Natural killer cell (primary cell): Measurements from ENCODE around the gene MYH15. TPM values are rescaled to one million over a fixed set of nuclear protein-coding genes. Genes with fewer than 3 reads are reported as not detected.

Experiments
- ATAC-seq, 3 donors: fragments of 150-1000 bp in 2 of 3; fragments of 200-7000 bp in 1 of 3; cut with Tn5 transposase; 1 replicate in 1 of 3; 2 replicates in 2 of 3; pipeline ENCODE4 v1.10.0; 2021; ENCODE audit warnings: mild to moderate bottlenecking in 2 of 3, moderate library complexity in 2 of 3
- DNase-seq, 2 donors: peaks; one replicate each; pipeline versions ENCODE4 v3.0.0 to v3.0.0-alpha.2; 2013 to 2021; ENCODE audit warnings: mixed read lengths in 1 of 2
- H3K27ac ChIP-seq: one replicate; pipeline ENCODE4 v1.5.1; 2013; ENCODE audit warnings: mild to moderate bottlenecking, low read length
- H3K27me3 ChIP-seq: one replicate; pipeline ENCODE4 v1.6.1; 2013; ENCODE audit warnings: low read length; ENCODE audit not compliant: control insufficient read depth, insufficient read depth
- H3K36me3 ChIP-seq: one replicate; pipeline ENCODE4 v1.6.1; 2013; ENCODE audit warnings: low read length; ENCODE audit not compliant: control insufficient read depth, insufficient read depth
- H3K4me1 ChIP-seq: one replicate; pipeline ENCODE4 v1.6.1; 2013; ENCODE audit warnings: low read length; ENCODE audit not compliant: control insufficient read depth, insufficient read depth
- H3K4me3 ChIP-seq: one replicate; pipeline ENCODE4 v1.5.1; 2013; ENCODE audit warnings: low read length
- H3K9me3 ChIP-seq: one replicate; pipeline ENCODE4 v1.6.1; 2013; ENCODE audit warnings: low read length; ENCODE audit not compliant: control insufficient read depth, insufficient read depth
- H3K27ac Mint-ChIP-seq, 2 donors: one replicate each; pipeline ENCODE4 v1.8.0; 2022; ENCODE audit warnings: mild to moderate bottlenecking in 2 of 2, mixed read lengths in 2 of 2, moderate library complexity in 1 of 2
- H3K27me3 Mint-ChIP-seq, 2 donors: one replicate each; pipeline ENCODE4 v1.8.0; 2022; ENCODE audit warnings: low read depth in 2 of 2, mixed read lengths in 2 of 2
- H3K36me3 Mint-ChIP-seq: one replicate; pipeline ENCODE4 v1.8.0; 2022; ENCODE audit warnings: mixed read lengths
- H3K4me1 Mint-ChIP-seq, 2 donors: one replicate each; pipeline ENCODE4 v1.8.0; 2022; ENCODE audit warnings: mixed read lengths in 2 of 2
- H3K4me3 Mint-ChIP-seq: one replicate; pipeline ENCODE4 v1.8.0; 2022; ENCODE audit warnings: mild to moderate bottlenecking, moderate library complexity, mixed read lengths
- H3K9me3 Mint-ChIP-seq, 2 donors: one replicate each; pipeline ENCODE4 v1.8.0; 2022; ENCODE audit warnings: mixed read lengths in 2 of 2
- CTCF ChIP-seq: fragments of 200-600 bp; IDR thresholded peaks from one replicate; pipeline ENCODE4 v1.8.0; 2022; ENCODE audit warnings: antibody characterized with exemption
- WGBS: methylation state at CpG from one replicate; pipeline ENCODE4 v1.1.7; 2013; ENCODE audit warnings: missing lambda C conversion rate; ENCODE audit not compliant: insufficient coverage; 5-methylcytosine and 5-hydroxymethylcytosine counted together
- intact Hi-C: fragments of 100-400 bp; cut with micrococcal nuclease; formaldehyde crosslinking; loops from one replicate; pipeline ENCODE4 v1.14.2; 2022
- total RNA-seq, 4 donors: library from RNA; stranded (reverse); fragments of 120-200 nt in 1 of 4; gene quantifications; one replicate each; pipeline versions ENCODE4 v1.2.3 to v1.2.4, GENCODE V29; 2013 to 2022

MYH15 gene
- total RNA-seq, 3 donors from 2014 or later (not counting 1 experiment from before 2014, with no cell fraction given) = 0.05 TPM; not detected in 2

DNA sequence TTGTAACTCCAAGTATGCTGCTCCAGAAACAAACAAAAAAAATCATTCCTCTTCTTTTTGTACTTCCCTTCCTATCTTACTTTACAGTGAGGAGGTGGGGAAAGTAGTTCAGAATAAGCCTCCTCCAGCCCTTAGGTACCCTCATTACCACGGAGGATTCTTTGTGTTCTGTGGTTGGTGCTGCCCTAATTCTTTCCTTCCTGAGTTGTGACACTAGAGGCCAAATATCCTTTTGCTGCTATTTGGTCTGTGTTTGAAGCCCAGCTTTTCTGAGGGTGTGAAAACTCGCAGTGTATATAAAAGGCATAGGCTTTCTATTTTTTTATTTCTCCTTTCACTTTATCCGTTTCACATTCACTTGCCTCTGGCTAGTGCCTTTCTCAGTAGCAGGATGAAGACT, 115.8 kb downstream of the MYH15 start:
- no peaks in the 10 kb centered on the region for H3K9me3 Mint-ChIP-seq
- no peak overlapping the region for H3K27ac ChIP-seq
- no peak overlapping the region for H3K4me3 ChIP-seq
- ATAC-seq (peak; percentile 24 to 67 (median 40)), DNase-seq (no peak)
- H3K36me3 Mint-ChIP-seq = no peaks in the 10 kb centered on the region
- TF ChIP-seq CTCF = no peak
- no peaks in the 10 kb centered on the region for H3K27me3 ChIP-seq
- H3K27me3 Mint-ChIP-seq = no peaks in the 10 kb centered on the region
- intact Hi-C loops = no loop called here
- H3K4me1 ChIP-seq = peaks cover 15% of the 10 kb centered on the region
- peak overlapping the region in 1 of 2 donors; percentile 42 for H3K27ac Mint-ChIP-seq
- peaks cover 10 to 18% of the 10 kb centered on the region in 2 donors for H3K4me1 Mint-ChIP-seq
- H3K4me3 Mint-ChIP-seq = no peak overlapping the region
- H3K36me3 ChIP-seq = no peaks in the 10 kb centered on the region
- no peaks in the 10 kb centered on the region for H3K9me3 ChIP-seq
- WGBS = 0% methylated on average over 2 of the region's 3 CpGs

GRCh38 chr3:108394016-108394415, 116.4 kb downstream of the MYH15 start:
- 100% methylated on average over 2 of the region's 2 CpGs for WGBS
- no peak for TF ChIP-seq CTCF
- intact Hi-C loops = no loop called here
- H3K36me3 Mint-ChIP-seq = no peaks in the 10 kb centered on the region
- Histone ChIP-seq H3K36me3 (no peaks in the 10 kb centered on the region), H3K9me3 (no peaks in the 10 kb centered on the region), H3K27me3 (no peaks in the 10 kb centered on the region), H3K4me3 (no peak overlapping the region), H3K27ac (no peak overlapping the region), H3K4me1 (peaks cover 15% of the 10 kb centered on the region)
- DNase-seq (no peak), ATAC-seq (no peak)
- peaks cover 11 to 18% of the 10 kb centered on the region in 2 donors for H3K4me1 Mint-ChIP-seq
- no peaks in the 10 kb centered on the region for H3K9me3 Mint-ChIP-seq
- H3K27ac Mint-ChIP-seq = peak overlapping the region in 1 of 2 donors; percentile 42
- no peaks in the 10 kb centered on the region for H3K27me3 Mint-ChIP-seq
- no peak overlapping the region for H3K4me3 Mint-ChIP-seq

- intact Hi-C loops = no loop called here
- peaks cover 21% of the 10 kb centered on the region for H3K4me1 ChIP-seq
- Mint-ChIP-seq H3K36me3 (no peaks in the 10 kb centered on the region), H3K27ac (no peak overlapping the region), H3K9me3 (no peaks in the 10 kb centered on the region), H3K27me3 (no peaks in the 10 kb centered on the region), H3K4me1 (peaks cover 18 to 25% of the 10 kb centered on the region in 2 donors), H3K4me3 (no peak overlapping the region)
- WGBS = 85% methylated on average over 2 of the region's 3 CpGs
- no peak for TF ChIP-seq CTCF
- no peaks in the 10 kb centered on the region for H3K36me3 ChIP-seq
- no peak for DNase-seq
- H3K27ac ChIP-seq = no peak overlapping the region
- no peaks in the 10 kb centered on the region for H3K9me3 ChIP-seq
- no peaks in the 10 kb centered on the region for H3K27me3 ChIP-seq
- H3K4me3 ChIP-seq = no peak overlapping the region
- ATAC-seq = no peak
Observed at GRCh38 chr3:108393128-108393900, 117.1 kb downstream of the MYH15 start.
